Activated CD8-positive, alpha-beta T cell treated with anti-CD3 and anti-CD28 coated beads, Interleukin-2, amount 10 ng/mL, durations not matched to agents 7 days and 5 days (primary cell): ENCODE results near the gene NLRP4. TPM values are rescaled to one million over a fixed set of nuclear protein-coding genes. Genes with fewer than 3 reads are reported as not detected.

ENCODE experiments used
- ATAC-seq: fragments of 150-1000 bp; cut with Tn5 transposase; one replicate; pipeline ENCODE4 v1.10.0; 2021; ENCODE audit warnings: moderate library complexity
- CTCF ChIA-PET: fragments of 350-600 bp; sonication (Branson Sonifier 250); formaldehyde crosslinking; loops from one replicate; lab custom pipeline; 2021; ENCODE audit warnings: antibody characterized with exemption; lab: Charles Lee
- POLR2A ChIA-PET: fragments of 350-600 bp; sonication (Branson Sonifier 250); formaldehyde crosslinking; loops from one replicate; lab custom pipeline; 2021; ENCODE audit warnings: antibody characterized with exemption; lab: Charles Lee
- DNase-seq: peaks from one replicate; pipeline ENCODE4 v3.0.0-alpha.2; 2020
- H3K27ac Mint-ChIP-seq: one replicate; pipeline ENCODE4 v1.8.0; 2021; ENCODE audit warnings: mild to moderate bottlenecking, mixed read lengths
- H3K27me3 Mint-ChIP-seq: one replicate; pipeline ENCODE4 v1.8.0; 2021; ENCODE audit warnings: low read depth, mixed read lengths
- H3K36me3 Mint-ChIP-seq: one replicate; pipeline ENCODE4 v1.8.0; 2021; ENCODE audit warnings: low read depth, mixed read lengths
- H3K4me1 Mint-ChIP-seq: one replicate; pipeline ENCODE4 v1.8.0; 2021; ENCODE audit warnings: low read depth, mixed read lengths
- H3K4me3 Mint-ChIP-seq: one replicate; pipeline ENCODE4 v1.8.0; 2021; ENCODE audit warnings: mild to moderate bottlenecking, mixed read lengths
- H3K9me3 Mint-ChIP-seq: one replicate; pipeline ENCODE4 v1.8.0; 2022; ENCODE audit warnings: mixed read lengths; ENCODE audit not compliant: insufficient read depth
- total RNA-seq, 2 experiments: library from RNA; stranded (reverse); gene quantifications; one replicate each; pipeline ENCODE4 v1.2.3, GENCODE V29; 2021

The NLRP4 gene
- total RNA-seq, 2 experiments from 2014 or later = not detected

GRCh38 chr19:55838251-55838650, 1.9 kb downstream of the NLRP4 start:
- H3K4me3 Mint-ChIP-seq = no peak overlapping the region
- peaks cover 2% of the 10 kb centered on the region for H3K27me3 Mint-ChIP-seq
- ChIA-PET POLR2A (no interaction called here), CTCF (no interaction called here)
- DNase-seq = no peak
- H3K36me3 Mint-ChIP-seq = no peaks in the 10 kb centered on the region
- ATAC-seq = no peak
- no peaks in the 10 kb centered on the region for H3K4me1 Mint-ChIP-seq
- no peak overlapping the region for H3K27ac Mint-ChIP-seq
- H3K9me3 Mint-ChIP-seq = peaks cover 12% of the 10 kb centered on the region

DNA sequence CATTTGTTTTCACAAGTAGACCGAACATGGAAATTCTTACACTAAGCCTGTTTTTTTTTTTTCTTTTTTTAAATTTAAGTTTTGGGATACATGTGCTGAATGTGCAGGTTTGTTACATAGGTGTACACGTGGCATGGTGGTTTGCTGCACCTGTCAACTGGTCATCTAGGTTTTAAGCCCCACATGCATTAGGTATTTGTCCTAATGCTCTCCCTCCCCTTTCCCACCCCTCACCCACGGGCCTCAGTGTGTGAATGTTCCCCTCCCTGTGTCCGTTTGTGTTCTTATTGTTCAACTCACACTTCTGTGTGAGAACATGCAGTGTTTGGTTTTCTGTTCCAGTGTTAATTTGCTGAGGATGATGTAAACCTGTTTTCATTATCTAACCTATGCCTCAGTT, 2.6 kb downstream of the NLRP4 start:
- Mint-ChIP-seq H3K4me3 (no peak overlapping the region), H3K4me1 (no peaks in the 10 kb centered on the region), H3K9me3 (peaks cover 12% of the 10 kb centered on the region), H3K27ac (no peak overlapping the region), H3K36me3 (no peaks in the 10 kb centered on the region), H3K27me3 (peaks cover 2% of the 10 kb centered on the region)
- ChIA-PET CTCF (no interaction called here), POLR2A (no interaction called here)
- no peak for ATAC-seq
- no peak for DNase-seq

DNA sequence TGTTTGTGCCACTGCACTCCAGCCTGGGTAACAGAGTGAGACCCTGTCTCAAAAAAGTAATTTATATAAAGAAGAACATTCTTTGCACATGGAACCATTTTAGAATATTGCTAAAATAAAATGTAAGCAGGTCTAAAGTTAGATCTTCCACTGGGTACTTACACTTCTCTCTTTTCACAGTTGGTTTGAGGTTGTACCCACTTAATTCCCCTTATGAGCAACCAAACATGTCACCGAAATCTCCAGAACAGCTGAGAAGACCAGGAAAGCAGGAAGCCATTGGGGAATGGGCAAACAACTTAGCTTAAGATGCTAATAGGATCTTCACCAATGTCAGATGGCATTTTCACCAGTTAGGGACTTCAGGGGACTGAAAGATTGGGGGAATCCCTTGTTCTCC, 18.8 kb downstream of the NLRP4 start:
- ChIA-PET POLR2A (no interaction called here), CTCF (no interaction called here)
- Mint-ChIP-seq H3K36me3 (no peaks in the 10 kb centered on the region), H3K4me3 (no peak overlapping the region), H3K4me1 (no peaks in the 10 kb centered on the region), H3K9me3 (peaks cover 20% of the 10 kb centered on the region), H3K27ac (no peak overlapping the region), H3K27me3 (no peaks in the 10 kb centered on the region)
- no peak for ATAC-seq
- no peak for DNase-seq

- Mint-ChIP-seq H3K36me3 (no peaks in the 10 kb centered on the region), H3K27ac (no peak overlapping the region), H3K4me1 (no peaks in the 10 kb centered on the region), H3K4me3 (no peak overlapping the region), H3K27me3 (no peaks in the 10 kb centered on the region), H3K9me3 (peaks cover 15% of the 10 kb centered on the region)
- POLR2A ChIA-PET = no interaction called here
- CTCF ChIA-PET = no interaction called here
- ATAC-seq (no peak), DNase-seq (no peak)
Measured at GRCh38 chr19:55857149-55857548, 20.8 kb downstream of the NLRP4 start.

DNA sequence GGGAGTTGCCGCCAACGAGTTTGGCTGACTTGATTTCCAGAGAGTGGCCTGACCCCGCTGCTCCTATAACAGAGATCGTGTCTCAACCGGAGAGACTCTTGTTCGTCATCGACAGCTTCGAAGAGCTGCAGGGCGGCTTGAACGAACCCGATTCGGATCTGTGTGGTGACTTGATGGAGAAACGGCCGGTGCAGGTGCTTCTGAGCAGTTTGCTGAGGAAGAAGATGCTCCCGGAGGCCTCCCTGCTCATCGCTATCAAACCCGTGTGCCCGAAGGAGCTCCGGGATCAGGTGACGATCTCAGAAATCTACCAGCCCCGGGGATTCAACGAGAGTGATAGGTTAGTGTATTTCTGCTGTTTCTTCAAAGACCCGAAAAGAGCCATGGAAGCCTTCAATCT, 21.6 kb downstream of the NLRP4 start:
- ChIA-PET POLR2A (no interaction called here), CTCF (no interaction called here)
- no peaks in the 10 kb centered on the region for H3K4me1 Mint-ChIP-seq

DNA sequence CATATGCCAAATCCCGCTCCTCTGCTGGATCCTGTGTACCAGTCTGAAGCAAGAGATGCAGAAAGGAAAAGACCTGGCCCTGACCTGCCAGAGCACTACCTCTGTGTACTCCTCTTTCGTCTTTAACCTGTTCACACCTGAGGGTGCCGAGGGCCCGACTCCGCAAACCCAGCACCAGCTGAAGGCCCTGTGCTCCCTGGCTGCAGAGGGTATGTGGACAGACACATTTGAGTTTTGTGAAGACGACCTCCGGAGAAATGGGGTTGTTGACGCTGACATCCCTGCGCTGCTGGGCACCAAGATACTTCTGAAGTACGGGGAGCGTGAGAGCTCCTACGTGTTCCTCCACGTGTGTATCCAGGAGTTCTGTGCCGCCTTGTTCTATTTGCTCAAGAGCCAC, 22.1 kb downstream of the NLRP4 start:
- Mint-ChIP-seq H3K36me3 (no peaks in the 10 kb centered on the region), H3K4me3 (no peak overlapping the region), H3K9me3 (peaks cover 12% of the 10 kb centered on the region), H3K27me3 (no peaks in the 10 kb centered on the region), H3K27ac (no peak overlapping the region), H3K4me1 (no peaks in the 10 kb centered on the region)
- DNase-seq (no peak), ATAC-seq (no peak)
- ChIA-PET POLR2A (no interaction called here), CTCF (no interaction called here)

More for the DNA sequence above, 21.6 kb downstream of the NLRP4 start:
- H3K36me3 Mint-ChIP-seq = no peaks in the 10 kb centered on the region
- ATAC-seq (no peak), DNase-seq (no peak)
- no peaks in the 10 kb centered on the region for H3K27me3 Mint-ChIP-seq
- no peak overlapping the region for H3K27ac Mint-ChIP-seq
- peaks cover 14% of the 10 kb centered on the region for H3K9me3 Mint-ChIP-seq
- no peak overlapping the region for H3K4me3 Mint-ChIP-seq

DNA sequence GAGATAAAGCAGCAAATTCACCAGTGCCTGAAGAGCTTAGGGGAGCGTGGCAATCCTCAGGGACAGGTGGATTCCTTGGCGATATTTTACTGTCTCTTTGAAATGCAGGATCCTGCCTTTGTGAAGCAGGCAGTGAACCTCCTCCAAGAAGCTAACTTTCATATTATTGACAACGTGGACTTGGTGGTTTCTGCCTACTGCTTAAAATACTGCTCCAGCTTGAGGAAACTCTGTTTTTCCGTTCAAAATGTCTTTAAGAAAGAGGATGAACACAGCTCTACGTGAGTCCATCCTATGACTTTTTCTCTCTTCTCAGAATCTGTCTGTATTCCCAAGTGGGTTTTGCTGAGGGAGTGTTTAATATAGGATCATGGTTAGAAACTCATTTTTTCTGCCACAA, 22.6 kb downstream of the NLRP4 start:
- H3K4me3 Mint-ChIP-seq = no peak overlapping the region
- peaks cover 8% of the 10 kb centered on the region for H3K9me3 Mint-ChIP-seq
- H3K4me1 Mint-ChIP-seq = no peaks in the 10 kb centered on the region
- ChIA-PET POLR2A (no interaction called here), CTCF (no interaction called here)
- DNase-seq (no peak), ATAC-seq (no peak)
- no peaks in the 10 kb centered on the region for H3K36me3 Mint-ChIP-seq
- H3K27ac Mint-ChIP-seq = no peak overlapping the region
- H3K27me3 Mint-ChIP-seq = no peaks in the 10 kb centered on the region

DNA sequence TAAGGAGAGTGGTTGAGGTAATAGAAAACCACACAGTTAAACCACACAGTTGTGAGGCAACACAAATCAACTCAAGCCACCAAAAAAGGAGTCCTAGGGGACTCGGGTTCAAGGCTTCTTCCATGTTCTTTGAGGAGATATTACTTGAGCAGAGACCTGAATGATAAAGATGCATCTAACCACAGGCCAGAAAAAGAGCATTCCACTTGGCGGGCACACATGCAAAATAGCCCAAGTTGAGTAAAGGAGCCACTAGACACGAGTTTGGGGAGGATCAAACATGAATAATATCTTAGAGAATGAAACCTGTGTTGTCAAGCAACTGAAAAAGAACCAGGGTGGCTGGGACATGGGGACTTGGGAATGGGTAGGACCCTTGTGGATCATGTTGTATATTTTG, 30.2 kb downstream of the NLRP4 start:
- H3K9me3 Mint-ChIP-seq = peaks cover 14% of the 10 kb centered on the region
- no peak overlapping the region for H3K27ac Mint-ChIP-seq
- ChIA-PET CTCF (no interaction called here), POLR2A (no interaction called here)
- no peaks in the 10 kb centered on the region for H3K36me3 Mint-ChIP-seq
- DNase-seq (no peak), ATAC-seq (no peak)
- no peak overlapping the region for H3K4me3 Mint-ChIP-seq
- no peaks in the 10 kb centered on the region for H3K27me3 Mint-ChIP-seq
- H3K4me1 Mint-ChIP-seq = no peaks in the 10 kb centered on the region

DNA sequence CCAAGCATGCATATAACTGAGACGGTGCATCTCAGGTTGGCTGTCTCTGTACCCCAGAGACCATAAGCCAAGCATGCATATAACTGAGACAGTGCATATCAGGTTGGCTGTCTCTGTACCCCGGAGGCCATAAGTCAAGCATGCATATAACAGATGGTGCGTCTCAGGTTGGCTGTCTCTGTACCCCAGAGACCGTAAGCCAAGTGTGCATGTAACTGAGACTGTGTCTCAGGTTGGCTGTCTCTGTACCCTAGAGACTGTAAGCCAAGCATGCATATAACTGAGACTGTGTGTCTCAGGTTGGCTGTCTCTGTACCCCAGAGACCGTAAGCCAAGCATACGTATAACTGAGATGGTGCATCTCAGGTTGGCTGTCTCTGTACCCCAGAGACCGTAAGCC, 30.8 kb downstream of the NLRP4 start:
- Mint-ChIP-seq H3K9me3 (peaks cover 14% of the 10 kb centered on the region), H3K36me3 (no peaks in the 10 kb centered on the region), H3K27me3 (no peaks in the 10 kb centered on the region), H3K4me3 (no peak overlapping the region), H3K27ac (no peak overlapping the region), H3K4me1 (no peaks in the 10 kb centered on the region)
- POLR2A ChIA-PET = no interaction called here
- no peak for ATAC-seq
- DNase-seq = no peak
- CTCF ChIA-PET = no interaction called here

GRCh38 chr19:55870736-55871135, 34.4 kb downstream of the NLRP4 start:
- ChIA-PET POLR2A (no interaction called here), CTCF (no interaction called here)
- Mint-ChIP-seq H3K4me1 (no peaks in the 10 kb centered on the region), H3K9me3 (peaks cover under 1% of the 10 kb centered on the region), H3K4me3 (no peak overlapping the region), H3K27ac (no peak overlapping the region), H3K36me3 (no peaks in the 10 kb centered on the region), H3K27me3 (no peaks in the 10 kb centered on the region)
- no peak for DNase-seq
- no peak for ATAC-seq

GRCh38 chr19:55877211-55877610, 40.9 kb downstream of the NLRP4 start:
- Mint-ChIP-seq H3K4me3 (no peak overlapping the region), H3K27me3 (no peaks in the 10 kb centered on the region), H3K9me3 (no peaks in the 10 kb centered on the region), H3K4me1 (no peaks in the 10 kb centered on the region), H3K36me3 (no peaks in the 10 kb centered on the region), H3K27ac (no peak overlapping the region)
- DNase-seq (no peak), ATAC-seq (no peak)
- CTCF ChIA-PET = no interaction called here
- POLR2A ChIA-PET = no interaction called here

DNA sequence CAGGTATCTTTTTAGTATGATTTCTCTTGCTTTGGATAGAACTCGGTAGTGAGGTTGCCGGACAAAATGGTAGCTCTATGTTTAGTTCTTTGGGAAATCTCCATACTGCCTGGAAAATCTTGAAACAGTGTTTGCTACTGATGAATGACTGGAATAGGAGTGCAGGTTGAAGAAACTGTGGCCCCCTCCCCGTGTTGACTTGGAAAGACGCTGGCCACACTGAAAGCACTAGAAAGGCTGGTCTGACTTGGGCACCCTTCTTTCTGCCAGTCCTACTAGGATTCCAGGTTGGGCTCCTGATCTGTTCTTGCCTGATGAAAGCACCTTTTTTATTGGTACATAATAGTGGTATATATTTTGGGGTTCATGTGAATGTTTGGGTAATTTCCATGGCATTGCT, 46.3 kb downstream of the NLRP4 start:
- DNase-seq (no peak), ATAC-seq (no peak)
- H3K27me3 Mint-ChIP-seq = no peaks in the 10 kb centered on the region
- CTCF ChIA-PET = no interaction called here
- H3K4me3 Mint-ChIP-seq = no peak overlapping the region
- H3K9me3 Mint-ChIP-seq = no peaks in the 10 kb centered on the region
- H3K27ac Mint-ChIP-seq = no peak overlapping the region
- no peaks in the 10 kb centered on the region for H3K4me1 Mint-ChIP-seq
- POLR2A ChIA-PET = no interaction called here
- no peaks in the 10 kb centered on the region for H3K36me3 Mint-ChIP-seq

DNA sequence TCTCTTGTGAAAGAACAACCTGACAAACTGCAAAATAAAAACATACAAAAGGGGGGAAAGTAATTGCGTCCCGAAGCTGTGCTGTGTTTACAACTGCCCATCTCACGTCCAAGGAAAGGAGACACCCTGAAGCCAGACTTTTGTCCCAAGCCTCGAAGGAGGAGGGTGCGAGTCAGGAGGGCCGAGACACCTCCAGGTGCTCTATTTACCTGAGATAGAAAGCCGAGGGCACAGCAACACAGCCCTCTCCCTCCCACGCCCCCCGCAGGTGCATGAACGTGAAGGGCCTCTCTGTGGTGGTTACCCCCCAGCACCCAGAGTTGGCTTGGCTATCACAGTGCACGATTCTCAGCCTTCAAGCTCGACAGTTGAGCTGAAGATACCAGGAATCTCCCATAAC, 62.6 kb downstream of the NLRP4 start:
- no peaks in the 10 kb centered on the region for H3K4me1 Mint-ChIP-seq
- H3K36me3 Mint-ChIP-seq = no peaks in the 10 kb centered on the region
- ATAC-seq (no peak), DNase-seq (no peak)
- H3K27ac Mint-ChIP-seq = no peak overlapping the region
- ChIA-PET CTCF (no interaction called here), POLR2A (no interaction called here)
- no peak overlapping the region for H3K4me3 Mint-ChIP-seq
- no peaks in the 10 kb centered on the region for H3K27me3 Mint-ChIP-seq
- H3K9me3 Mint-ChIP-seq = peaks cover 10% of the 10 kb centered on the region
